Mammary epithelial cell (primary cell): ENCODE measurements around the gene TMEM41A.

Experiments
- EZH2 ChIP-seq: IDR thresholded peaks from 2 replicates; pipeline ENCODE4 v1.6.1; 2012; ENCODE audit warnings: low read length, inconsistent platforms, borderline replicate concordance
- TF ChIP-seq, protein P1 (sequence below), 2 donors: IDR thresholded peaks in 1 of 2; conservative IDR thresholded peaks in 1 of 2; 2 replicates each; pipeline ENCODE4 v1.5.1; 2011 to 2012; ENCODE audit warnings: inconsistent platforms in 2 of 2, low read length in 2 of 2, mild to moderate bottlenecking in 2 of 2, control low read depth in 1 of 2, low read depth in 1 of 2; ENCODE audit not compliant: insufficient read depth in 1 of 2; ENCODE audit errors: extremely low read depth in 1 of 2

DNA sequence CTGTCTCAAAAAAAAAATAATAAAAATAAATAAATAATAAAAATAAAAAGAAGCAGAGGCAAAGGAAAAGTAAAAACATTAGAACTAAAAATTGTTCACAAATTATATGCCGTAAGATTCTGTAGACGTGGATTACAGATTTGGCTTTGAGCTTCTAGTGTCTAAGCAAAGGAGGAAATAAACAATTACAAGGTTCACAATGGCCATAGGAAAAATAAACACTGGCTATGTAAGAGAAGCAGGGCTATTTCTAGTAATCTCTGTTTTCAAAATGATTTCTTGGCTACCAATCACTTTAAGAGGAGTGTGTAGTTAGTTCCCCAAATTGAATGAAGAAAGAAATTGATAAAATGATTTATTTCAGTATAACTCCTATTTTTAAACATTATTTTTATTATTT lies 54.5 kb downstream of the TMEM41A start:
- TF ChIP-seq, protein P1, sequence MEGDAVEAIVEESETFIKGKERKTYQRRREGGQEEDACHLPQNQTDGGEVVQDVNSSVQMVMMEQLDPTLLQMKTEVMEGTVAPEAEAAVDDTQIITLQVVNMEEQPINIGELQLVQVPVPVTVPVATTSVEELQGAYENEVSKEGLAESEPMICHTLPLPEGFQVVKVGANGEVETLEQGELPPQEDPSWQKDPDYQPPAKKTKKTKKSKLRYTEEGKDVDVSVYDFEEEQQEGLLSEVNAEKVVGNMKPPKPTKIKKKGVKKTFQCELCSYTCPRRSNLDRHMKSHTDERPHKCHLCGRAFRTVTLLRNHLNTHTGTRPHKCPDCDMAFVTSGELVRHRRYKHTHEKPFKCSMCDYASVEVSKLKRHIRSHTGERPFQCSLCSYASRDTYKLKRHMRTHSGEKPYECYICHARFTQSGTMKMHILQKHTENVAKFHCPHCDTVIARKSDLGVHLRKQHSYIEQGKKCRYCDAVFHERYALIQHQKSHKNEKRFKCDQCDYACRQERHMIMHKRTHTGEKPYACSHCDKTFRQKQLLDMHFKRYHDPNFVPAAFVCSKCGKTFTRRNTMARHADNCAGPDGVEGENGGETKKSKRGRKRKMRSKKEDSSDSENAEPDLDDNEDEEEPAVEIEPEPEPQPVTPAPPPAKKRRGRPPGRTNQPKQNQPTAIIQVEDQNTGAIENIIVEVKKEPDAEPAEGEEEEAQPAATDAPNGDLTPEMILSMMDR (conservative IDR thresholded peaks at IDR 0.05 in 1 of 2, IDR thresholded peaks at IDR 0.05 in 1 of 2; ENCODE audit: extremely low read depth in 1 of 2, insufficient read depth in 1 of 2, low read depth in 1 of 2, low read length in 2 of 2) = no peak
- no peak for TF ChIP-seq EZH2
